Measurements from ENCODE around the gene DNAH1. TPM values are rescaled to one million over a fixed set of nuclear protein-coding genes. Genes with fewer than 3 reads are reported as not detected.

The DNAH1 gene
- total RNA-seq, 1 donor from 2014 or later, result 0.80 TPM

DNA sequence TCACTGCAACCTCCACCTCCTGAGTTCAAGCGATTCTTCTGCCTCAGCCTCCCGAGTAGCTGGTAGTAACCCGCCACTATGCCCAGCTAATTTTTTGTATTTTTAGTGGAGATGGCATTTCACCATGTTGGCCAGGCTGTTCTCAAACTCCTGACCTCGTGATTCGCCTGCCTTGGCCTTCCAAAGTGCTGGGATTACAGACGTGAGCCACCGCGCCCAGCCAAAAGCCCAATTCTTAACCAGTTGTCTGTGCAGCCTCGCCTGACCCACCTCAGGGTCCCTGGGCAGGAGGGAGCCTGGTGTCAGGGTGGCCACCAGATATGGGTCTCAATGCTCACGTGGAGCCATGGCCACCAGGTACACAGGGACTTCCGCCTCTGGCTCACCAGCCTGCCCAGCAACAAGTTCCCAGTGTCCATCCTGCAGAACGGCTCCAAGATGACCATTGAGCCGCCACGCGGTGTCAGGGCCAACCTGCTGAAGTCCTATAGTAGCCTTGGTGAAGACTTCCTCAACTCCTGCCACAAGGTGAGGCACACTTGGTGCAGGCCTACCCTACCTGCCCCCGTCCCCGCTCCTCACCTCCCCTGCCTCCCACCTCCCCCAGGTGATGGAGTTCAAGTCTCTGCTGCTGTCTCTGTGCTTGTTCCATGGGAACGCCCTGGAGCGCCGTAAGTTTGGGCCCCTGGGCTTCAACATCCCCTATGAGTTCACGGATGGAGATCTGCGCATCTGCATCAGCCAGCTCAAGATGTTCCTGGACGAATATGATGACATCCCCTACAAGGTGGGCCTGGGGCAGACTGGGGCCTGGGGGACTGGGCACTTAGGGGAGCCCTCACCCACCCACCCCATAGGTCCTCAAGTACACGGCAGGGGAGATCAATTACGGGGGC, 80.1 kb downstream of the DNAH1 start:
- Histone ChIP-seq H3K27me3 (no peaks in the 10 kb centered on the region), H3F3A (ENCODE audit: low read depth) (no peaks in the 10 kb centered on the region), H3K4me3 (no peak overlapping the region), H3K27ac (no peak overlapping the region), H3K79me2 (ENCODE audit: low read depth) (no peaks in the 10 kb centered on the region), H2AFZ (replicated peaks) (no peak overlapping the region), H3K36me3 (no peaks in the 10 kb centered on the region), H3K4me1 (no peaks in the 10 kb centered on the region), H3K9ac (no peak overlapping the region), H3K9me3 (ENCODE audit: low read depth) (no peaks in the 10 kb centered on the region), H4K20me1 (ENCODE audit: low read depth) (no peaks in the 10 kb centered on the region), H3K4me2 (no peak overlapping the region)
- no peaks in the 10 kb centered on the region for H3K36me3 Mint-ChIP-seq
- peaks cover 3% of the 10 kb centered on the region for H3K4me1 Mint-ChIP-seq
- no peak for DNase-seq (ENCODE audit: low spot score)
- TF ChIP-seq CTCF (IDR thresholded peaks at IDR 0.05) (no peak), EZH2 (IDR thresholded peaks at IDR 0.05) (no peak), EZH2phosphoT487 (IDR thresholded peaks at IDR 0.05) (no peak)
- no peaks in the 10 kb centered on the region for H3K9me3 Mint-ChIP-seq
- peak overlapping the region; percentile 78 for H3K27ac Mint-ChIP-seq
- no peak overlapping the region for H3K4me3 Mint-ChIP-seq
- peaks cover 15% of the 10 kb centered on the region for H3K27me3 Mint-ChIP-seq (ENCODE audit: insufficient read depth, low read depth)

GRCh38 chr3:52396907-52397591, 80.9 kb downstream of the DNAH1 start:
- no peaks in the 10 kb centered on the region for H3K9me3 ChIP-seq (ENCODE audit: low read depth)
- no peaks in the 10 kb centered on the region for H3K4me1 ChIP-seq
- H3K4me3 Mint-ChIP-seq, result no peak overlapping the region
- peak overlapping the region; percentile 53 for H3K27ac Mint-ChIP-seq
- H3K4me2 ChIP-seq, result no peak overlapping the region
- H3K4me3 ChIP-seq, result no peak overlapping the region
- no peak overlapping the region for H3K27ac ChIP-seq
- H2AFZ ChIP-seq (replicated peaks), result no peak overlapping the region
- no peaks in the 10 kb centered on the region for H3K27me3 ChIP-seq
- no peaks in the 10 kb centered on the region for H4K20me1 ChIP-seq (ENCODE audit: low read depth)
- H3K27me3 Mint-ChIP-seq (ENCODE audit: insufficient read depth, low read depth), result peaks cover 12% of the 10 kb centered on the region
- no peaks in the 10 kb centered on the region for H3K9me3 Mint-ChIP-seq
- no peak overlapping the region for H3K9ac ChIP-seq
- H3K36me3 ChIP-seq, result no peaks in the 10 kb centered on the region
- no peaks in the 10 kb centered on the region for H3F3A ChIP-seq (ENCODE audit: low read depth)
- TF ChIP-seq EZH2phosphoT487 (IDR thresholded peaks at IDR 0.05) (no peak), EZH2 (IDR thresholded peaks at IDR 0.05) (no peak), CTCF (IDR thresholded peaks at IDR 0.05) (no peak)
- H3K36me3 Mint-ChIP-seq, result no peaks in the 10 kb centered on the region
- H3K4me1 Mint-ChIP-seq, result no peaks in the 10 kb centered on the region
- H3K79me2 ChIP-seq (ENCODE audit: low read depth), result no peaks in the 10 kb centered on the region
- no peak for DNase-seq (ENCODE audit: low spot score)

DNA sequence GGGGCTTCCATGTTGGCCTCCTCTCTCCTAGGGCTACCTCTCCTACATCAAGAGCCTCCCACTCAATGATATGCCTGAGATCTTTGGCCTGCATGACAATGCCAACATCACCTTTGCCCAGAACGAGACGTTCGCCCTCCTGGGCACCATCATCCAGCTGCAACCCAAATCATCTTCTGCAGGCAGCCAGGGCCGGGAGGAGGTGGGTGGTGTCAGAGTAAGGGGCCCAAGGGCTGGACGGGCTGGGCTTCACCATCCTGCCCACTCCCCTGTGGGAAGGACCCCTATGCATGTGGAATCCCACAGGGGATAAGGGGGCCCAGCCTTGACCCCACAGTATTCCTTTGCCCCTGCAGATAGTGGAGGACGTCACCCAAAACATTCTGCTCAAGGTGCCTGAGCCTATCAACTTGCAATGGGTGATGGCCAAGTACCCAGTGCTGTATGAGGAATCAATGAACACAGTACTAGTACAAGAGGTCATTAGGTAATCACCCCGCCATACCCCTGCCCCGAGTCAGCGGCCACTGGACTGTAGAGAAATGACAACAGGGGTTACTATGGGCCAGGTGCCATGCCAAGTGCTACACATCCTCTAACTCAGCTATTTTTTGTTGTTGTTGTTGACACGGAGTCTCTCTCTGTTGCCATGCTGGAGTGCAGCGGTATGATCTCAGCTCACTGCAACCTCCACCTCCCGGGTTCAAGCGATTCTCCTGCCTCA, 81.7 kb downstream of the DNAH1 start:
- H3F3A ChIP-seq (ENCODE audit: low read depth), result no peaks in the 10 kb centered on the region
- H3K27me3 Mint-ChIP-seq (ENCODE audit: insufficient read depth, low read depth), result peaks cover 12% of the 10 kb centered on the region
- H3K4me3 Mint-ChIP-seq, result peak overlapping the region; percentile 33
- DNase-seq (ENCODE audit: low spot score), result no peak
- no peaks in the 10 kb centered on the region for H3K4me1 Mint-ChIP-seq
- H3K4me2 ChIP-seq, result no peak overlapping the region
- H3K27me3 ChIP-seq, result no peaks in the 10 kb centered on the region
- no peak overlapping the region for H3K9ac ChIP-seq
- H3K27ac ChIP-seq, result no peak overlapping the region
- no peaks in the 10 kb centered on the region for H3K36me3 ChIP-seq
- H2AFZ ChIP-seq (replicated peaks), result no peak overlapping the region
- H3K4me1 ChIP-seq, result no peaks in the 10 kb centered on the region
- no peaks in the 10 kb centered on the region for H4K20me1 ChIP-seq (ENCODE audit: low read depth)
- peak overlapping the region; percentile 53 for H3K27ac Mint-ChIP-seq
- H3K79me2 ChIP-seq (ENCODE audit: low read depth), result no peaks in the 10 kb centered on the region
- no peak overlapping the region for H3K4me3 ChIP-seq
- H3K9me3 ChIP-seq (ENCODE audit: low read depth), result no peaks in the 10 kb centered on the region
- H3K9me3 Mint-ChIP-seq, result no peaks in the 10 kb centered on the region
- TF ChIP-seq EZH2phosphoT487 (IDR thresholded peaks at IDR 0.05) (no peak), EZH2 (IDR thresholded peaks at IDR 0.05) (no peak), CTCF (IDR thresholded peaks at IDR 0.05) (no peak)
- peaks cover 4% of the 10 kb centered on the region for H3K36me3 Mint-ChIP-seq

Data from neural progenitor cell (in vitro differentiated cells).